UCSD-AML1 (cell line): ENCODE measurements around the gene ALOX15B.
A peak's percentile ranks its signal among the peaks of the same experiment; 100 is the strongest.

Experiments
- DNase-seq: peaks from one replicate; lab custom pipeline; 2025; ENCODE audit not compliant: unreplicated experiment; lab: John Stamatoyannopoulos, UW

ALOX15B gene

DNA sequence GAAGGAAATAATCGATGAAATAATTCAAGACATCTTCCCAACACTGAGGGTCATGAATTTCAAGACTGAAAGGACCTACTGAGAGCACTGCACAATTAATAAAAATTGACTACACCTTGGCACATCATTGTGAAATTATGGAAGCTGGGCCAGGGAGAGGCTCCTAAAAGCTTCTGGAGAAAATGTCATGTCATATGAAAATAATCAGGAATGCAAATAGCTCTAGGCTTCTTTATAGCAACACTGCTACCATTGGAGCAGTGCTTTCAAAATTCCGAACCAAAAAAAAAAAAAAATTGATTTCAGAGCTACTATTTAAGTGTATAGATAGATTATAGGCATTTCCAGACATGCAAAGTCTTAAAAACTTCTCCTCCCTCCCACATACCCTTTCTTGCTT, 6.4 kb upstream of the ALOX15B start:
- DNase-seq = no peak

DNA sequence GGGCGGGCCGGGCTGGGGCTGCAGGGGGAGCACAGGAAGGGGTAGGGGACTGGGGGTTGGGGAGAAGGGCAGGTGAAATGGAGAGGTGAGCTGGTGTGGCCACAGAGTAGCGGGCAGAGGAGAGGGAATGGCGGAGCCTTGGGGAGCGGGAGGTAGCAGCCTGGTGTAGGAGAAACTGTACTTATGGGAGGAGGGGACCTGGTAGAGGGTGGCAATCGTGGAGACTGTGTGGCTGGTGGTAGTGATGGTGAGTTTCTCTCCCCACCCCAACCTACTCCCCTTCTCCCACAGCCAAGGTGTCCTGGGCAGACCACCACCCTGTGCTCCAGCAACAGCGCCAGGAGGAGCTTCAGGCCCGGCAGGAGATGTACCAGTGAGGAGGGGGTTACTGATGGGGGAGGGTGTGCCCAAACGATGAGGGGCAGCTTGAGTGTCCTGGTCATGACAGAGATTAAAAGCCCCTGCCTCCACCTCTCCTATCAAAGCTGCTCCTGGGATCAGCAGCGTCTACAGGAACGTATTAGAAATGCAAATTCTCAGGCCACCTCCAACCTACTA, 831 bp downstream of the ALOX15B start:
- DNase-seq = no peak

DNA sequence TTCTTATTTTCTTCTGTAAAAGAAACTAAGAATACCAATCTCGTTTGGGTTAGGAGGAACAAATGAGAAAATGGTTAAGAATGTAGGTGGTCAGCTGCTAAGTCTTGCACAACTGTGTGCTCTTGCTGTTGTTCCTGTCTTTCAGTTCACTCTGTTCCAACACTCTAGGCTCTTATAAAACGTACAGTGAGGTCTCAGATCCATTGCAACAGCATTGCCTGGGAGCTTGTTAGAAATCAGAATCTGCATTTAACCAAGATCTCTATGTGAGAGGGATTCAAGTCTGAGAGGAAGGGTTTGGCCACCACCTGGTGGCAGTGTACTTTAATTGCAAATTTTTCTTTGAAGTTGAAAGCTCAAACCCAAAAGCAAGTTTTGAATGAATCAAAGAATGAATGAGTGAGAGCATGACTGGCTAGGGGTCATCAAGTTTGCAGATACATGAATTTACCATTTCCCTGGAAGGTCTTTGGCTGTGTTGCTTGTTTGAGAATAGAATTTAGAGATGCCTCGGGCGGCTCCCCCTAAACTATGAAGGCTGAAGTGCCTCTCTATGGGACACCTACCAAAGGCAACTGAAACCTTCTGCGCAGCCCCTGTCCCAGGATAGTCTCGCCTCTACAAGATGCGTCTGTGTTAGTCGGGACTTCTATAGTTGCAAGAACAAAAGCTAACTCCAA, 2.5 kb downstream of the ALOX15B start:
- DNase-seq = no peak

DNA sequence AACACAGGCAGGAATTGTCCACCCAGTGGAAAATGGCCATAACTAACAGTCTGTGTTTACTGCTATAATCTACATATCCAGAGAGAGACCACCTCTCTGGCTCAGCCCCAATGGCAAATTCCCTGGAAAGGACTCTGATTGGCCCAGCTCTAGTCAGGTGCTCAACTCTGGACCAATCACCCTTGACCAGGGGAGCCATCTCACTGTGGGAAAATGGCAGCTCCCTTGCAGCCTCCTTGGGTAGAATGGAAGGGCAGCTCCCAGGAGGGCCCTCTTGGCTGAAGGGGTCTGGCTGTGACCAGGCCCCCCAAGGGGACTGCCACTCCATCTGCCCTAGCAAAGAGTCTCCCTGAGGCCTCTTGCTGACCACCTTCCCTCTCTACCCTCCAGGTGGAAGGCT, 3.1 kb downstream of the ALOX15B start:
- DNase-seq = no peak

DNA sequence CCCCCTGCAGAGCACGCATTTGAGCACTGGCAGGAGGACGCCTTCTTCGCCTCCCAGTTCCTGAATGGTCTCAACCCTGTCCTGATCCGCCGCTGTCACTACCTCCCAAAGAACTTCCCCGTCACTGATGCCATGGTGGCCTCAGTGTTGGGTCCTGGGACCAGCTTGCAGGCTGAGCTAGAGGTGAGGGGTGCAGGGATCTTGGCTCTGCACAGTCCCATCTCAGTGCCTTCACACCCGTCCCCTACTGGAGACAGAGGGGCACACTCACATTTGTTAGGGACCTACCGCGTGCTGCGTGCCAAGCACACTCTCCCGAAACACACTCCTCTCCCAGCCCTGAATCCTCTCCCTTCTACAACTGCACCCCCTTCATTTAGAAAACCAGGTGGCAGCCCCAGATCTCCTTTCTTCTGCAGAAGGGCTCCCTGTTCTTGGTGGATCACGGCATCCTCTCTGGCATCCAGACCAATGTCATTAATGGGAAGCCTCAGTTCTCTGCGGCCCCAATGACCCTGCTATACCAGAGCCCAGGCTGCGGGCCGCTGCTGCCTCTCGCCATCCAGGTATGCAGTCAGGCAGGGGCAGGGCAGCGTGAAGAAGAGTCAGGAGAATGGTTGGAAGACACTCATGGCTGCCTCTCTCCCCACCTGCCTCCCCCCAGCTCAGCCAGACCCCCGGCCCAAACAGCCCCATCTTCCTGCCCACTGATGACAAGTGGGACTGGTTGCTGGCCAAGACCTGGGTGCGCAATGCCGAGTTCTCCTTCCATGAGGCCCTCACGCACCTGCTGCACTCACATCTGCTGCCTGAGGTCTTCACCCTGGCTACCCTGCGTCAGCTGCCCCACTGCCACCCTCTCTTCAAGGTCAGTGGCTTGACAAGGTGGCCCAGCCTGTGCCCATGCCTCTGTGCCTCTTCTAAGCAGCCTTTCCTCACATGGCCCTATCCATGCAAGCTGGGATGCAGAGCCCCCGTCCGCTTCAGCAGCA, 6.3 kb downstream of the ALOX15B start:
- no peak for DNase-seq

DNA sequence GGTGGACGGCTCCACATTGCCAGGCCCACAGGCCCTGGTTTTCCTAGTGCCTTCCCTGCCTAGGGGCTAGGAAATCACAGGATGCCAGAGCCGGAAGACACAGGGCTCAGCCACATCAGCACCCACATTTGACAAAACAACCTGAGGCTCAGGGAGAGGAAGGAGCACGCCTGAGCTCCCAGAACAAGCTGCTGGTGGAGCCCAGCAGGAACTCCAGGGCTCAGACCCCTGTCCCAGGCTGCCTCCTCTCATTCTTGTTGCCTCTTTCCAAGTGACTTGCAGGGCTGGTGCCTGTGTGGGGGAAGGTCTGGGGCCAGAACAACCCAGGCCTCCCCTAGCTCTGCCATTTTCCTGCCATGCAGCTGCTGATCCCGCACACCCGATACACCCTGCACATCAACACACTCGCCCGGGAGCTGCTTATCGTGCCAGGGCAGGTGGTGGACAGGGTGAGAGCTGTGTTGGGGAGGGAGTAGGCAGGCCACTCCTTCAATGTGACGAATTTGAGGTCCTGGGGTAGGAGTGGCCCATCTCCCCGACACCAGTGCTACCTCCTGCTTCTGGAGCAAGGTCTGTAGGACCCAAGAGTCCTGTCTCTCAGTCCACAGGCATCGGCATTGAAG, 7.6 kb downstream of the ALOX15B start:
- no peak for DNase-seq

DNA sequence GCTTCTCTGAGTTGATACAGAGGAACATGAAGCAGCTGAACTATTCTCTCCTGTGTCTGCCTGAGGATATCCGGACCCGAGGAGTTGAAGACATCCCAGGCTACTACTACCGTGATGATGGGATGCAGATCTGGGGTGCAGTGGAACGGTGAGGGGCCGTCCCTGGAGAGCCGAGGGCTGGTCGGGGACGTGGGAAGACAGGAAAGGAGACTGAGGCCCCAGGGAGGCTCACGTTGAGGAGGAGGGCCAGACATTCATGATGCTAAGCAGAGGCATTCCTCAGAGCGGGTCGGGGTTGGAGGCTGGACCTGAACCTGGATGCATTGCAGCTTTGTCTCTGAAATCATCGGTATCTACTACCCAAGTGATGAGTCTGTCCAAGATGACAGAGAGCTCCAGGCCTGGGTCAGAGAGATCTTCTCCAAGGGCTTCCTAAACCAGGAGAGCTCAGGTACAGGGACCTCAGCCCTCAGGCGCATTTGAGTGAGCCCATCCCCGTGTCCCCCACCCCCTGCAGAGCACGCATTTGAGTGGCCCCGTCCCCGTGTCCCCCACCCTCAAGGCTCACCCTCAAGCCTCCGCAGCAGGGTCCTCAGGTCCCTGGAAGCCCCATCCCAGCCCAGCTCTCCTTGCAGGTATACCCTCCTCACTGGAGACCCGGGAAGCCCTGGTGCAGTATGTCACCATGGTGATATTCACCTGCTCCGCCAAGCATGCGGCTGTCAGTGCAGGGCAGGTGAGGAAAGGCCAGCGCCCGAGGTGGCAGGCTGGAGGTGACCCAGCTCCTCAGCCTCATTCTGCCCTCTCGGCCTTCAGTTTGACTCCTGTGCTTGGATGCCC, 8.3 kb downstream of the ALOX15B start:
- DNase-seq = no peak

DNA sequence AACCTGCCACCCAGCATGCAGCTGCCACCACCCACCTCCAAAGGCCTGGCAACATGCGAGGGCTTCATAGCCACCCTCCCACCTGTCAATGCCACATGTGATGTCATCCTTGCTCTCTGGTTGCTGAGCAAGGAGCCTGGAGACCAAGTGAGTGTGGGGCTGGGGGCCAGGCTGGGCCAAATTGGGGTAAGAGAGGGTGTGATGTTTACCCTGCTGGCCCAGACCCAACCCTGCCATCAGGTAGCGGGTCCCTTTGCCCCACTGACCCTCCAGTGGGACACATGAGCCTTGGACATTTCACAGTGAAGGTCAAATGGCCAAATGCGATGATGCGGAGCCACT, 8.9 kb downstream of the ALOX15B start:
- no peak for DNase-seq

DNA sequence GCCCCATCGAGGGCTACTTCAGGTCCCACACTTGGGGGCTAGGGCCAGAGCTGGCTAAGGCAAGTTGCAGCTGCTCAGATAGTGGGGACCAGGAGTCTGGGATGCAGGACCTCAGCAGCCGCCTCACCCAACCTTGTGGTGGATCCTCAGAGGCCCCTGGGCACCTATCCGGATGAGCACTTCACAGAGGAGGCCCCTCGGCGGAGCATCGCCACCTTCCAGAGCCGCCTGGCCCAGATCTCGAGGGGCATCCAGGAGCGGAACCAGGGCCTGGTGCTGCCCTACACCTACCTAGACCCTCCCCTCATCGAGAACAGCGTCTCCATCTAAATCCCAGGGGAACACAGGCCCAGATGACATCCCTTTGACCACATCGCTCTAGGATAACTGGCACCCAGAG, 9.4 kb downstream of the ALOX15B start:
- DNase-seq = no peak

DNA sequence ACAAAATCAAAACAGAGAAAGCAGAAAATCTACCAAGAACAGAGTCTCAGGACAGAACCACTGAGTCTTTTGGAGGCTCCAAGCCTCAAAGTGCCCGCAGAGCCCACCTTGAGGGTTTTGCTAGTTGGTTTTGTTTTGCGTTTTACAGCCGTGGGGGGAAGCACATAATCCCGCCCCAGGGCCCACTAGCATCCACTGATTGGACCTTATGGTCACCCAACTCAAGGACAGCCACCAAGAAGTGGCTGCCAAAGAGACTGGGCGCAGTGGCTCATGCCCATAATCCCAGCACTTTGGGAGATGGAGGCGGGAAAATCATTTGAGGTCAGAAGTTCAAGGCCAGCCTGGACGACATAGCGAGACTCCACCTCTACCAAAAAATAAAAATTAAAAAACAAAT, 9.9 kb downstream of the ALOX15B start:
- DNase-seq = no peak

DNA sequence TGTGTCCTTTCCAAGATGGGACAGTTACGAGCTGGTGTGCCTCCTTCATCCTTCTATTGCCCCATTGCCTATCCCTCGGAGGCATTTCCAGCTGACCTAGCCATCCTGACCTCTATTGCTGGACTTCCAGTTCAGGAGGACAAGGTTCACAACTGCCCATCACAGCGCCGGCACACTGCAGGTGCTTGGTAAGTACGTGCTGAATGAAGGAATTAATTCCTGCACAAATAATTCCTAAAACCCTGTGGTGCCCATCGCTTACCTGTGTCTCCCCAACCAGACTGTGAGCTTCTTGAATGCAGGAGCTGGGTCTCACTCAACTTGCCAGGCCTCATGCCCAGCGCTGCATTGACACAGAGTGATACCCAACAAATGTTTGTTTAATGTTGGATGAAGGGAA, 13.0 kb downstream of the ALOX15B start:
- DNase-seq = no peak

DNA sequence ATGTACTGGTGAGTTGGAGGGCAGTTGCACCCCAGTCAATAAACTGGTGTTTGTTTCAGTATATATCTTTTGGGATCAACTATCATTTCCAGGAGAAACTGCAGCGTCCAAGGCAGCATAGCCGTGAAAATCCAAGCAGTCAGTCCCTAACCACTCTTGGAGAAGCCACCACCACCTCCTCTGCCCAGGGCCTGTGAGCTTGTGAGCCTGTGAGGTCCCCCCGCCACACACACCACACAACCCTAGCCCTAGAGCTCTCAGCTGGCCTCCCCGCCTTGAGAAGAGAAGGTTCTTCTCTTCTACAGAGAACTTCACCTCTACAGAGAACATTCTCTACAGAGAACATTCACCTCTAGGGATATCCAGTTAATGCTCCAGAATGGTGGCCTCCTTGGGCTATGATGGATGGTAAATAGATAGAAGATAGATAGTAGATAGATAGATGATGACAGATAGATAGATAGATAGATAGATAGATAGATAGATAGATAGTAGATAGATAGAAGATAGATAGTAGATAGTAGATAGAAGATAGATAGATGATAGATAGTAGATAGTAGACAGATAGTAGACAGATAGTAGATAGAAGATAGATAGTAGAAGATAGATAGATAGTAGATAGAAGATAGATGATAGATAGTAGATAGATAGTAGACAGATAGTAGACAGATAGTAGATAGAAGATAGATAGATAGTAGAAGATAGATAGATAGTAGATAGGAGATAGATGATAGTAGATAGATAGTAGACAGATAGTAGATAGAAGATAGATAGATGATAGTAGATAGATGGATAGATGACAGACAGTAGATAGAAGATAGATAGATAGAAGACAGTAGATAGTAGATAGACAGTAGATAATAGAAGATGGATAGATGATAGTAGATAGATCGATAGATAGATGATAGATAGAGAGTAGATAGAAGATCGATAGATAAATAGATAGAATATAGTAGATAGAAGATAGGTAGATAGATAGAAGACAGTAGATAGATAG, 13.7 kb downstream of the ALOX15B start:
- DNase-seq = no peak

DNA sequence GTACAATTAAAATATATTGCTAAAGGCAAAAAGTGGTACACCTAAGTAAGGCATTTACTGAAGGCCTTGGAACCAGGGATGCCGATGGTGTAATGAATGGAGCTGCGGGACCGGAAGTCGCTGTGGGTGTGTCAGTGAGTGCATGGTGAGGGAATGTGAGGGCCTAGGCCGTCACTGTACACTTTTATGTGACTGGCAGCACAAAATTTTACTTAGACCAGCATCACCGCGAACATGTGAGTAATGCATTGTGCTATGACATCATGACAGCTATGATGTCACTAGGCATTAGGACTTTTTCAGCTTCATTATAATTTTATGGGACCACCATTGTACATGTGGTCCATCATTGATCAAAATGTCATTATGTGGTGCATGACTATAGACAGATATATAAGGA, 14.7 kb downstream of the ALOX15B start:
- DNase-seq = no peak

DNA sequence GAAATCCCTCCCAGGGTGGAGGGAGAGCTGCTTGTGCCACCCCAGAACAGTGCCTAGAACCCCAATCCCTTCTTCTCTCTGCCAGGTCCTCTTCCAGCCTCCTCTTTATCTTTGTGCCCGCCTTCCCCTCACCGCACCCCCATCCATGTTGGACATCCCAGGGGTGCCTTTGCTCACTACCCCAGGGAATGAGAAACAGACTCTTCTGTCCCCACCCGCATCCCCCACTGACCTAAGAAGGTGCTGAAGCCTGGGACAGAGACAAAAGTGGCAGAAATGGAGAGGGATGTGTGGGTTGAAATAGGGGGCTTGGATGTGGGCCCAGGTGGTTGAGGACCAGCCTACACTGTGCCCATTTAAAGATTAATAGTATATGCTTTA, 17.0 kb downstream of the ALOX15B start:
- DNase-seq = no peak

DNA sequence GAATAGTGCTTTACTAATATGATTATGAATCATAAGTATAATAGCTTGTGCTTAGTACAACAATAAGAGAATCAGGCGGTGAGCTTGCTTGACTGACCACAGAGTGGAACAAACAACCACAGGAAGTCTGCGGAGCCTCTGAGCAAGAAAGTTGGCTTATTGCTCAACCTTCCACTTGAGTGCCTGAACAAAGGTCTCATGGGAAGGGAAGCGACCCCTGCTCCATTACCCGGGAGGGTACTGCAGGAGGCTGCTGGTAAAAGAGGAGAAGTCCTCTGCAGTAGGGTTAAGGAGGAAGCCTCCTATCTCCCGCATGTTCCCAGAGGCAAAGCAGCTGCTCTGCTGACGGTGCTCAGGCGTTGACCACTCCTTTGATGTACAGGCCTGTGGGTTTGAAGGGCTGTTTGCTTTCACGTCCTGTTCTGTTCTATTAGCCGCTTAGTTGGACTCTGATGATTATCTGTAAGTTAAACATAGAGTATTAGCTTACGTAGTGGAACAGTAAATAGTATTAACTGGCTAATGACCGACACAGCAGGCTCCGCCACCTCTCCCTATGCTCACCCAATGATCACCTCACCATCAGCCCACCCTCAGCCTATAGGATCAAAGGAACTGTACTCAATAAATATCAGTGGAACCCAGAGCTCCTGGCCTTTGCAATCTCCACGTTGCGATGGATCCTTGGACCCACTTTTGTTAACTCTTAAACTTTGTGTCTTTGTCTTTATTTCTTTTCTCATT, 17.5 kb downstream of the ALOX15B start:
- peak; percentile 83 for DNase-seq

DNA sequence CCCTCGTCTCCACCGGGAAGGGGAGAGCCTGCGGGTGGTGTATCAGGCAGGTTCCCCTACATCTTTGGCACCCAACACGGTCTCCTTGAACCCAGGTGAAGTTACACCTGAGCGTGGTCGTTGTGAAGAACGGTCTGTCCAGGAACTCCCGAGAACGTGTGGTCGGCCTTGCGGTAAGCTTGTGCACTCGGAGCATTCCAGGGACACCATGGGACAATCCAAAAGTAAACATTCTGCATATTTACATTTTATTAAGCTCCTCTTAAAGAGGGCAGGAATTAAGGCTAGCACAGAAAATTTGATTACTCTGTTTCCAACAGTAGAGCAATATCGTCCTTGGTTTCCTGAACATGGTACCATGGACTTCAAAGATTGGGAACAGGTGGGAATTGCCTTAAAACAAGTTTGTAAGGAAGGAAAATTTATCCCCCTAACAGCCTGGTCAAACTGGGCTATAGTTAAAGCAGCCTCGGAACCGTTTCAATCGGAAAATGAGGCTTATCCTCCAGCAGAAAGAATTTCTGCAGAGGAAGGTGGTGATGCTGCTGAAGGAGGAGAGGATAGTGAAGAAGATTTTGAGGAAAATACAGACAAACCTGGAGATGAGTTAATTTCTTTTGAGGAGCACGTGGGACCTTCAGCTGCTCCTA, 18.2 kb downstream of the ALOX15B start:
- no peak for DNase-seq

DNA sequence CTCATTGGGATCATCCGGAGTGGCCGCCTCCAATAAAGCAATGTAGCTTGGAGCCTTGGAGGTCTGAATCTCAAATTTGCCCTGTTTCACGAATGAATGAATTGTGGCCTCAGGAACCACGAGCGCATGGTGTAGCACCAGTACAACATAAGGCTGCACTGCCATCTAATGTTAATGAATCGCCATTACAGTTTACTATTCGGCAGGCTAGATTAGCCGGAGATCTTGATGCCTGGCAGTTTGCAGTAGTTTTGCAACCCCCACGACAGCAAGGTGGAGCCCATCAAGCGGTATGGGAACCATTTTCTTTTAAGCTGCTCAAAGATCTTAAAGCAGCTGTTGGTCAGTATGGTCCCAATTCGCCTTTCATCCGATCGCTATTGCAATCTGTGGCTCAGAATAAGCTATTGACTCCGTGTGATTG, 18.8 kb downstream of the ALOX15B start:
- peak; percentile 46 for DNase-seq

DNA sequence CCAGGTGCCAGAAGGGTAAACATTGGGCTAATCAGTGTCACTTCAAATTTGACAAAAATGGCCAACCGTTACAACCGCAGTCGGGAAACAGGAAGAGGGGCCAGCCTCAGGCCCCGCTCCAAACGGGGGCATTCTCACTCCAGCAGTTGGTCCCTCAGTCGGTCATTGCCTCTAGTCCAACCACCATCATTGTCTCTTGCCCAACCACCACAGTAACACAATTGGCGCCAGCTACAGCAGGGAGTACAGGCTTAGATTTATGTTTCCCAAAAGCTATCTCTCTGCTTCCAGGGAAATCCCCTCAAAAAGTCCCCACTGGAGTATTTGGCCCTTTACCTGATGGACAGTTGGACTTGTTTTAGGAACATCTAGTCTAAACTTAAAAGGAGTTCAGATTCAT, 20.3 kb downstream of the ALOX15B start:
- DNase-seq = no peak
